AG04450 (cell line): ENCODE results near the gene IDH1. TPM values are rescaled to one million over a fixed set of nuclear protein-coding genes. Genes with fewer than 3 reads are reported as not detected.

Source experiments
- CTCF ChIA-PET: fragments of 300-600, 350-600 bp; formaldehyde crosslinking; extraction: SDS; loops from one replicate; lab custom pipeline; 2022; ENCODE audit warnings: antibody characterized with exemption, inconsistent platforms; lab: Charles Lee
- POLR2A ChIA-PET: fragments of 350-600 bp; formaldehyde crosslinking; extraction: SDS; loops from one replicate; lab custom pipeline; 2021; ENCODE audit warnings: antibody characterized with exemption, inconsistent platforms; lab: Yijun Ruan, JAX
- DNase-seq: peaks from one replicate; pipeline ENCODE4 v3.0.0-alpha.2; 2011; ENCODE audit warnings: low read depth, low spot score
- H3K27ac ChIP-seq: one replicate; pipeline ENCODE4 v1.5.1; 2012; ENCODE audit warnings: low read depth, low read length, control low read depth
- H3K27me3 ChIP-seq: one replicate; pipeline ENCODE4 v1.6.0; 2012; ENCODE audit warnings: low read length; ENCODE audit not compliant: control insufficient read depth, insufficient read depth
- H3K4me3 ChIP-seq: 2 replicates; pipeline ENCODE4 v1.5.1; 2011; ENCODE audit warnings: mild to moderate bottlenecking, low read depth, low read length, control low read depth
- H3K9me3 ChIP-seq: 2 replicates; pipeline ENCODE4 v1.5.1; 2012; ENCODE audit warnings: low read length; ENCODE audit not compliant: control insufficient read depth, insufficient read depth
- CTCF ChIP-seq: IDR thresholded peaks from 2 replicates; pipeline ENCODE4 v1.5.1; 2011; ENCODE audit warnings: low read depth, low read length, control low read depth, inconsistent platforms
- polyA plus RNA-seq: library from polyadenylated mRNA; depleted of rRNA; stranded (reverse); fragments of >200 nt; gene quantifications from 2 replicates; pipeline ENCODE4 v1.2.3, GENCODE V29; 2011

Gene IDH1
- polyA plus RNA-seq, 1 experiment, result 148 TPM

- H3K27me3 ChIP-seq, result no peaks in the 10 kb centered on the region
- ChIA-PET POLR2A (no interaction called here), CTCF (interaction anchor here (0.5 to 6.0 kb wide), 10 partner anchors 11 to 1561 kb away, joined by 3 to 73 read pairs (median 6); partner anchors contain the start of gene PIKFYVE)
- H3K4me3 ChIP-seq, result peak overlapping the region; percentile 12
- H3K9me3 ChIP-seq, result no peaks in the 10 kb centered on the region
- DNase-seq, result no peak
- H3K27ac ChIP-seq, result no peak overlapping the region
- no peak for TF ChIP-seq CTCF
Measured at GRCh38 chr2:208252716-208253492, 2.0 kb downstream of the IDH1 start.

DNA sequence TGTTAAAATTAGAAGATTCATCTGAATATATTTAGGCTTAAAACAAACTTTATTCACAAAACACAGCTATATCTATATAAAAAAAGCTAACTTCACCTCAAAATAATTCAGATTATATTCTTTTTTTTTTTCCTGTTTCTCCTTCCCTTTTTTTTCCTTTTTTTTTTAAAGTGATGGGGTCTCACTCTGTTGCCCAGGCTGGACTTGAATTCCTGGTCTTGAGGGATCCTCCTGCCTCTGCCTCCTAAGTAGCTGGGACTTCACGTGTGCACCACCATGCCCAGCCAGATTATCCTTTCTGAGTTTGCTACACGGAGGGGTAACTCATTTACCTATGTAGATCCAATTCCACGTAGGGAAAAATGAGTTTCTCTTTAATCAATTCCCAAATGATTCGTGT is 3.8 kb downstream of the IDH1 start:
- Histone ChIP-seq H3K27me3 (no peaks in the 10 kb centered on the region), H3K27ac (no peak overlapping the region), H3K4me3 (no peak overlapping the region), H3K9me3 (no peaks in the 10 kb centered on the region)
- POLR2A ChIA-PET, result no interaction called here
- DNase-seq, result no peak
- CTCF ChIA-PET, result interaction anchor here (0.7 to 6.0 kb wide), 4 partner anchors 17 to 210 kb away, joined by 5 to 73 read pairs (median 6); no protein-coding TSS in a partner anchor
- TF ChIP-seq CTCF, result no peak

DNA sequence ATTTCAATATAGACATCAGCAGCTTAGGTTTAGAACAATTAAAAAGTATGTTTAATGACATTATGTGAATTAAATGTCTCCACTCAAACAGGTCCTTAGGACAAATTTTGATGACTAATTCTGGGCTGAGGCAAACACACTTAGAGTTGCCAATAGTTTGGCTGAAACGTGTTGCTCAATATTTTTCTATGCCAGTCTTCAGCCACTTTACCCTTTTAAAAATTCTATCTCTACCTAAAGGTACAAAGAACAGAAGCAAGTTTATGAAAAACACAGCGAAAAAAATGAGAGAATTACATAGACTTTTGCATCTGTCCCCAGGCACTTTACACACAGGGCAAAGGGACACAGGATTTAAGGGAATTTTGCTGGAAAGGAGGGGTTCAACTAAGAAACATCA is 4.5 kb downstream of the IDH1 start:
- Histone ChIP-seq H3K9me3 (no peaks in the 10 kb centered on the region), H3K4me3 (no peak overlapping the region), H3K27me3 (no peaks in the 10 kb centered on the region), H3K27ac (no peak overlapping the region)
- no peak for TF ChIP-seq CTCF
- POLR2A ChIA-PET, result no interaction called here
- CTCF ChIA-PET, result interaction anchor here (2.3 kb wide), 1 partner anchor 75 kb away, joined by 15 read pairs; no protein-coding TSS in a partner anchor
- no peak for DNase-seq

- Histone ChIP-seq H3K27me3 (no peaks in the 10 kb centered on the region), H3K27ac (no peak overlapping the region), H3K4me3 (no peak overlapping the region), H3K9me3 (no peaks in the 10 kb centered on the region)
- TF ChIP-seq CTCF, result no peak
- no peak for DNase-seq
- CTCF ChIA-PET, result interaction anchor here (2.3 kb wide), 1 partner anchor 74 kb away, joined by 15 read pairs; no protein-coding TSS in a partner anchor
- POLR2A ChIA-PET, result interaction anchor here (0.6 kb wide), 1 partner anchor 578 kb away, joined by 3 read pairs; no protein-coding TSS in a partner anchor
Measured at GRCh38 chr2:208249296-208249695, 5.6 kb downstream of the IDH1 start.

DNA sequence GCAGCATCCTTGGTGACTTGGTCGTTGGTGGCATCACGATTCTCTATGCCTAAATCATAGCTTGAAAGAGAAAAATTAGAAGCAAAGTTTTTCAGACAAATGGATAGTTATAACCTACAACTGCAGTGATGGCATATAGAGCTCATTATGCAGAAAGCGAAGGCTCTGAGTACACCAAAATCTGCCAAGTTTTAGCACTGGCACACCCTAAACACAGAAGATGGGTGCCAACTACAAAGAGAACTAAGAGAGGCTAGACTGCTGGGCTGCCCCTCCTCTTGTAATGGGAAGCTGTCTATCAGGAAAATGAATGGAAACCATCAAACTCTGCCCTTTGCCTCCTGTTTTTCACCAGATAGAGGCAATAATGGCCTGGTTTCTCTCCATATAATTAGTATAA is 6.3 kb downstream of the IDH1 start:
- Histone ChIP-seq H3K4me3 (no peak overlapping the region), H3K27me3 (no peaks in the 10 kb centered on the region), H3K9me3 (no peaks in the 10 kb centered on the region), H3K27ac (no peak overlapping the region)
- POLR2A ChIA-PET, result interaction anchor here (0.6 kb wide), 1 partner anchor 577 kb away, joined by 3 read pairs; no protein-coding TSS in a partner anchor
- no peak for TF ChIP-seq CTCF
- DNase-seq, result no peak
- CTCF ChIA-PET, result interaction anchor here (2.3 kb wide), 1 partner anchor 74 kb away, joined by 15 read pairs; no protein-coding TSS in a partner anchor
